SH-SY5Y (cell line): Measurements from ENCODE around the gene FIZ1.

Experiments
- GATA2 ChIP-seq: IDR thresholded peaks from 2 replicates; pipeline ENCODE4 v1.6.1; 2011; ENCODE audit warnings: mild to moderate bottlenecking, low read depth, low read length
- GATA3 ChIP-seq: IDR thresholded peaks from 2 replicates; pipeline ENCODE4 v1.6.1; 2011; ENCODE audit warnings: low read depth, mild to moderate bottlenecking, low read length, moderate library complexity

The FIZ1 gene

GRCh38 chr19:55611983-55612645, 12.8 kb upstream of the FIZ1 start:
- TF ChIP-seq GATA3, result no peak

DNA sequence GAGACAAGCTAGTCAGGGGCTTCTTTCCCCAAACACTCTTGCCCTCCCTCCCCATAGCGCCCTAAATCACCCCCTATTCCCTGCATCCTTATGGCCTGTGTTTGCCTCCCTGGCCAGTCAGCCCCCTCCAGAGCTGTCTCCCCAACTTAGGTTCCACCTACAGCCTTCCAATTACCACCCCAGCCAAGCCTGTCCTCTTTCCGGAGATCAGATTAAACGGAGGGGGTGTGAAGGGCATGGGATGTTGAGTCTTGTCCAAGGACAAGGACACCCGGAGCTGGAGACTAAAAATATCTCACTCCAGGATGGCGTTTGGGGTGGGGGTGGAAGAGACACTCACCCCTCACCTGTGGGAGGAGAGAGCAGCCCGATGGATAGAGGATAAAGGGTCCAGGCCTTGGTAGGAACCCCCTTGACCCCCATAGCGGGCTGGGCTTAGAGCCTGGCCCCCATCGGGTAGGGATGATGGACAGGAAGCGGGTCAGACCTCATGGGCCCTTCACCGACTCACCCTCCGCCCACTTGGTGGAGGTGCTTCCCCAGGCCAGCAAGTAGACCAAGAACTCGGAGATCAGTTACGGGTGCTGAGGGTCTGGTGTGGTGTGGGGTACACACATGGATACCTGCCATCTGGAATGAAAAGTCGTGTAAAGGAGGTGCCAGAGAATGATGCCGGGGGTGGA, 12.1 kb upstream of the FIZ1 start:
- TF ChIP-seq GATA2 (no peak), GATA3 (no peak)

- TF ChIP-seq GATA2 (no peak), GATA3 (no peak)
Measured at GRCh38 chr19:55609326-55609725, 10.0 kb upstream of the FIZ1 start.

GRCh38 chr19:55606817-55607216, 7.5 kb upstream of the FIZ1 start:
- no peak for TF ChIP-seq GATA2
- no peak for TF ChIP-seq GATA3

DNA sequence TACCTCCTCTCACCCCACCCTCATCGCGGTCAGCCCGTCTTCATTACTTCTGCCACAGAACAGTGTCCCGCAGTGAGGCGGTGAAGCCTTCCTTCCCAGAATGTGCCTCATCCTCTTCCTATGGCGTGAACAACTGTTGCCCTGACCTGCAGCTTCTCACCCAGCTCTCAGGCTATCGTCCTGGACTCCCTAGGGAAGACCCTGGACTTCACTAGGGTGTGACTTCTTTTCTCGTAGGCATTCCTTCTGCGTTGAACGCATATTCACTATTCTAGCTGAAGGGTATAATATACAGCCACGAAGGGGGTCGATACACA, 7.1 kb upstream of the FIZ1 start:
- TF ChIP-seq GATA2 (no peak), GATA3 (no peak)

DNA sequence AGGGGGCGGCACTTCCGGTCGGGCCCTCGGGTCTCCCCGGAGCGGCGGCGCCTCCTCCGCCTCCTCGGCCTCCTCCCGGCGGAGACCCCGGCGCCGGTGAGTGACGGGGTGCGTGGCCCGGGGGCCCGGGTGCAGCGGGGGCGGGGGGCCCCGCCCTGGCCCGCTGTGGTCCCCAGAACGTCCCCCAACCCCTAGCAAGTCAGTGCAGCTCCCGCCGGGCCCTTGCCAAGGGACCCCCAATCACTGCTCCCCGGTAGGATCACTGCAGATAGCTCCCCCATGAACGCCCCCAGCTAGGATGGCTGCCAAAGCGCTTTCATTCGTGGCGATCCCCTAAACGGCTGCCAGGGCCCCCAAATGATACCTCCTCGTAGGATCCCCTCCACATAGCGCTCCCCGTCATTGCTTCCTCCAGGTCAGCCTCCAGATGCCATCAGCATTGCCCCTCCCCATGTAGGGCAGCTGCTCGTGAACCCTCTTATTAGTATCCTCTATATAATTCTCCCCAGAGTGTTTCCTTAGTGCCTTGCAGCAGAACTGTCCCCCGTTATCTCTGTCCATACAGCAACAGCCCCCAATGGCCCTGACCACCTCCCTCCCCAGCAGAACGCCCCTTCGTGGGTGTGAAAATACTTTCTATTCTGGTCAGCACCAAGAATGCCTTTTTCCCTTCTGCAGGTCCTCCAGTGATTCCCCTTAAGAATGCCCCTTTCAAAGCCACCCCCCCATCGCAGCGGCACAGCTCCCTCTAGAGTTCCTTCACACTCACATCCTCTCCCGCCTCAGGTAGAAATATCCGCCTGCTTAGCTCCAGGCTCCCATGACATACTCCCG, 6.5 kb upstream of the FIZ1 start, which contains the start of gene ZNF865:
Gene ZNF865 (plus strand): TSS at position 11 of the 834 bp plus-strand sequence. CDS start 7,972 bp downstream, outside the sequence.
- TF ChIP-seq GATA3, result no peak
- no peak for TF ChIP-seq GATA2

DNA sequence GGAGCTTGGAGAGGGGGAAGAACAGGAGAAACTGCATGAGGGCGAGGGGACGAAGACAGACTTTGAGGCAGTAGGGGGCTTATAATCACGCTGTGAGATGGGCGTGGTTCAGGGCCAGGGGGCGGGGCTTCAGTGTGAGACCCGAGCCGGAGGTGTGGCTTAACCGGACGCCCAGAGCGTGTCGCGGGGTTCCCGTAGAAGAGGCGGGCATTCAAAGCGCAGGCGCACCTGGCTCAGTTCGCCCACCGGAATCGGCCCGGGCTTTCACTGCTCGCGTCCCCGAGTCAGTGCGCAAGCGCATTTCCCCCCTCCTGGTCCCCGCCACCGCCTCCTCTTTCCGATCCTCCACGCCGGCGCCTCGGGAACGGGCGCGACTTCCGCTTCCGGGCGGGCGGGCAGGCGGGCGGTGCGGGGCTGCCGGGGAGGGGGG, 5.9 kb upstream of the FIZ1 start:
- TF ChIP-seq GATA2, result no peak

DNA sequence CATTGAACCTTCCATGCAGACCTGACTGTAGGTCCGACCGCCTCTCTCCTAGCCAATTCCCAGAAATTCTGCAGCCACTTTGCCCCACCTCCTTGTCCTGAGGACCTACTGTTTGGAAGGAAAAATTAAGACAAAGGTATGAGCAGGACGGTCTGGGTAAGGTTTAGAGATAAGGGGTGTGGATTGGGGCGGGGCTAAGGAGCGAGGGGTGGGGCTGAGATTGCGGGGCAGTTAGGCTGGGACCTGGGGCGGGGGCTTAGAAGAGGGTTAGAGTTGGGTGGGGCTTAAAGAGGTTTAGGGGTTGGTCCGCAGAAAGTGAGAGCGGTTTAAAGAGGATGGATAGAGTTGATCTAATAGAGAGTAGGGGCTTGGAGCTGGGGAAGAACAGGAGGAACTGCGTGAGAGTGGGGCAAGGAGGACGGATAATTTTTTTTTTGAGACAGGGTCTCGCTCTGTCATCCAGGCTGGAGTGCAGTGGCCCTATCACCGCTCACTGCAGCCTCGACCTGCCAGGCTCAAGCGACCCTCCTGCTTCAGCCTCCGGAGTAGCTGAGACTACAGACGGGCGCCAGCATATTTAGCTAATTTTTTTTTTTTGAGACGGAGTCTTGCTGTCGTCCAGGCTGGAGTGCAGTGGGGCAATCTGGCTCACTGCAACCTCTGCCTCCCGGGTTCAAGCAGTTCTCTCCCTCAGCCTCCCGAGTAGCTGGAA, 4.4 kb upstream of the FIZ1 start:
- no peak for TF ChIP-seq GATA3
- TF ChIP-seq GATA2, result no peak

GRCh38 chr19:55603115-55603514, 3.8 kb upstream of the FIZ1 start:
- TF ChIP-seq GATA3, result no peak

GRCh38 chr19:55602104-55603001, 3.0 kb upstream of the FIZ1 start:
- TF ChIP-seq GATA3 (no peak), GATA2 (no peak)

GRCh38 chr19:55601084-55601483, 1.8 kb upstream of the FIZ1 start:
- TF ChIP-seq GATA2 (no peak), GATA3 (no peak)

DNA sequence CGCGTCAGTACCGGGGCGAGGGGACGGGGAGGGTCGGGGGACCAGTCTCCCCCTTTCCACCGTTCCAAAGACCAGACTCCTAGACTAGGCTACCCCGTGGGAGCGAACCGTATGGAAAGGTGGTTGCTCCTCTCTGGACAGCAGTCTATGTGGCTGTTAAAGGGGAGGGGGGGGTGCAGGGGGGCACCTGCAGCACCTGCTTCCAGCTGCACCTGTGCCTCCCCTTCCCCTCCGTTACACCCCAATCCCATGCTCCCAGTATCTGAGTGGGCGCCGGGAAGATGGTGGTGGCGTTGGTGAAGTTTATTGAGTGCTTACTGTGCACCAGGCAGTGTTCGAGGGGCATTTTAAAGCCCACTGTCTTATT, 1.3 kb upstream of the FIZ1 start:
- TF ChIP-seq GATA3 (no peak), GATA2 (no peak)

DNA sequence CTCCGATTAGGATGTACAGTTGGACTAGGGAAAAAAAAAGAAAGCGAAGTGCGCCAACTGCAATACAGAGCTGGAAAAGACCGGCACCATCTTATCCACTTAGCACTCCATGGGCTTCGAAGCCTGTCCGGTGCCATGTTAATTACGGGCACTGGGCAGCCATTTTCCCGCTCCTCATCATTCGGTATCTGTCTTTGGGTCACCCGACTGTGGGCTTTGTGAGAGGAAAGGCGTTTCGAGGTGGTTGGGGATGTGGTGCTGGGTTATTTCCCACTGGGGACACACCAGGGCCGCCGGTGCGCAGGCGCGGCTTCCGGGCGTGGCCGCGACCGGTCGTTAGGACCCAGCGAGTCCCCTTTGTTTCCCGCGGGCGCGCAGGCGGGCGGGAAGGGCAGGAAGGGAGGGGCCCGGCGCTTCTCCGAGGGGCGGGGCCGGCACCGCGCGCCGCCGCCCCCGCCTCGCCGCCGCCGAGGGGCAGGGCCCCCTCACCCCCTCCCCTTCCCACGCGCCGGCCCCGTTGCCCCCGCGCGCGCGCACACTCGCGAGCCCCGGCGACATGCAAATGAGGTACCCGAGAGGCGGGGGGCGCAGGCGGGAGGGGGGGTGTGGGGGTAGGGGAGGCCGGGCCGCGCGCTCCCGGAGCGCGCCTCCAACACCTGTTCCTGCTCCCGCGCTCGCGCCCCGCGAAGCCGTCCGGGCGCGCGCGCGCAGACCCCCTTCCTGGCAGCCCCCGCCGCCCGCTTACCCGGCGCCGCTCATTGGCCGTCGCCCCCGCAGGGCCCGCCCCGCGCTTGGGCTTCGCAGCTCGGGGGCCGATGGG, 735 bp upstream of the FIZ1 start, which contains the start of gene ZNF524:
Gene ZNF524 (plus strand): TSS at position 447 of the 820 bp plus-strand sequence. CDS start 1,825 bp downstream, outside the sequence.
- TF ChIP-seq GATA3 (no peak), GATA2 (0 out of 2 replicates have a peak, but pooled peaks have one; percentile 13)
